GM19193 (cell line): ENCODE measurements around the gene ABHD11.

ENCODE experiments used
- POLR2A ChIP-seq: IDR thresholded peaks from 4 replicates; pipeline ENCODE4 v1.6.1; 2011; ENCODE audit not compliant: insufficient read depth, insufficient read length; ENCODE audit errors: extremely low read depth

Gene ABHD11, protein sequence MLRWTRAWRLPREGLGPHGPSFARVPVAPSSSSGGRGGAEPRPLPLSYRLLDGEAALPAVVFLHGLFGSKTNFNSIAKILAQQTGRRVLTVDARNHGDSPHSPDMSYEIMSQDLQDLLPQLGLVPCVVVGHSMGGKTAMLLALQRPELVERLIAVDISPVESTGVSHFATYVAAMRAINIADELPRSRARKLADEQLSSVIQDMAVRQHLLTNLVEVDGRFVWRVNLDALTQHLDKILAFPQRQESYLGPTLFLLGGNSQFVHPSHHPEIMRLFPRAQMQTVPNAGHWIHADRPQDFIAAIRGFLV

DNA sequence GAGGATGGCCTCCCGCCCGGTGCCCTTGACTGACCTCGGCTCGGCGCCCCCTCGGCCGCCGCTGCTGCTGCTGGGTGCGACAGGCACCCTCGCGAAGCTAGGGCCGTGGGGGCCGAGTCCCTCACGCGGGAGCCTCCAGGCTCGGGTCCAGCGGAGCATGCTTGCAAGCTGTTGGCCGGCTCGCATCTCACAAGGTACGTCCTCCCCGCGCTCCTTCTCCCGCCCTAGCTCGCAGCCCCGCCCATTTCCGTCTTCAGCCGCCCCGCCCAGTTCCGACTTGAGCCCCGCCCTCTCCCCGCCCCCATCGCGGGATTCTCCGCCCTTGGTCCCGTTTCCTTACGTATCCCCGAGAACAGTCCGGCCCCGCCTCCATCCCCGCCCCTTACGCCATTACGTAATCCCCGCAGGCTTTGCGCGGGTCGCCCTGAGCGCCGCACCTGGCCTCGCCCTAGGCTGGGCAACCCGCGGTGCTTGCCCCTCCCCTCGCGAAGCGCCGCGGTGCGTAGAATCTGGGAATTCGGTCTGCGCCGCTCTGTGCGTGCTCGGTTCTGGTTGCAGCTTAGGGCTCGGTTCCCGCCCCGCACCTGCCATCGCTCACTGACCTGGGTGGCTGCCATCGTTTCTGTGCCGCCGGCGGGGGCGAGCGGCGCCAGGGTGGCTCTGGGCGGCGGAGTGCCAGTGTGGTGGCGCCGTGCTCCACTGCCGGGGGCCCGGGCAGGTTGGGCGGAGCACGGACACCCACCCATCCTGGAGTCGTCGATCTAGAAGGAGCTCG is at the start of gene ABHD11:
Gene ABHD11 (minus strand): TSS at position 191 of the 775 bp plus-strand sequence. CDS start 32 bp downstream, at position 159.
- peak; percentile 78 for TF ChIP-seq POLR2A

DNA sequence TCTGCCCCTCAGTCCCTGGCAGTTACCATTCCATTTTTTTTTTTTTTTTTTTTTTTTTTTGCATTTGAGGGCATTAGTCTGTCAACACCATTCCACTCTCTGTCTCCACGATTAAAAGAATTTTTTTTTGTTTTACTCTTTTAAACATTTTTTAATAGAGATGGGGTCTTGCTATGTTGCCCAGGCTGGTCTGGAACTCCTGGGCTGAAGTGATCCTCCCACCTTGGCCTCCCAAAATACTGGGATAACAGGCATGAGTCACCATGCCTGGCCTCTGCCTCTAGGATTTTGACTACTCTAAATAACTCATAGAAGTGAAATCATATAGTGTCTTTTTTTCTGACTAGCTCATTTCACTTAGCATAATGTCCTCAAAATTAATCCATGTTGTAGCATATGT is 48.0 kb upstream of the ABHD11 start:
- TF ChIP-seq POLR2A, result no peak

DNA sequence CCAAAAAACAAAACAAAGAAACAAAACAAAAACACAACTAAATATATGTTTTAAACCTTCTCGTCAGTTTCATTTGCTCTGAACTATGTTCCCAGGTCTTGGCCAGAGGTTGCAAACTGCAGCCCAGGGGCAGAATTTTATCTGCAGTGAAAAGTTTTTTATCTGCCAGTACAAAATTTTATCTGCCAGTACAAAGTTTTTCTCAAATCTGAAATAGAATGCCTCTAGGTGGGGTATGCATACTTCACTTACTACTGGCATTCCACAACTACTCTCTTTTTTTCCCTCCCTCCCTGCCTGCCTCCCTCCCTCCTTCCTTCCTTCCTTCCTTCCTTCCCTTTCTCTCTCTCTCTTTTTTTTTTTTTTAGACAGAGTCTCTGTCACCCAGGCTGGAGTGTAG is 40.9 kb upstream of the ABHD11 start:
- TF ChIP-seq POLR2A, result no peak

DNA sequence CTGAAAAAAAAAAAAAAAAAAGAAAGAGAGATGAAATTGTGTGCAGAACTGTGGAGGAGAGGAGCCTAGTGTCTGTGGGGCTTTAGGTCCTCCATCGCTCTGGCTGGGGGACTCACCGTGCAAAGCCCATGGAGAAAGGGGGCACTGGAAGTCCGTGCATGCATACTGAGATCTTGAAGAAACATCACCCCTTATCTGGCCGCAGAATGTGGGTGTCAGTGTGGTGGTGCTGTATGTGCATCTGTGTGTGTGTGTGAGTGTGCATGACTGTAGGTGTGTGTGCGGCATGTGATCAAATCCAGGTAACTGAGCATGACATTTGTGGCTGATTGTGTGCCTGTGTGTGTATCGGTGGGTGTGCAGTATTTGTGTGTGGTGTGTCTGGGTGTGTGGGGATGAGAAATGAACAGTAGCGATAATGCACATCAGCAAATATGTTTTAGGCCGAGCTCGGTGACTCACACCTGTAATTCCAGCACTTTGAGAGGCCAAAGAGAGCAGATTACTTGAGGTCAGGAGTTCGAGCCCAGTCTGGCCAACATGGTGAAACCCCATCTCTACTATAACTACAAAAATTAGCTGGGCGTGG is 40.3 kb upstream of the ABHD11 start:
- TF ChIP-seq POLR2A, result no peak

DNA sequence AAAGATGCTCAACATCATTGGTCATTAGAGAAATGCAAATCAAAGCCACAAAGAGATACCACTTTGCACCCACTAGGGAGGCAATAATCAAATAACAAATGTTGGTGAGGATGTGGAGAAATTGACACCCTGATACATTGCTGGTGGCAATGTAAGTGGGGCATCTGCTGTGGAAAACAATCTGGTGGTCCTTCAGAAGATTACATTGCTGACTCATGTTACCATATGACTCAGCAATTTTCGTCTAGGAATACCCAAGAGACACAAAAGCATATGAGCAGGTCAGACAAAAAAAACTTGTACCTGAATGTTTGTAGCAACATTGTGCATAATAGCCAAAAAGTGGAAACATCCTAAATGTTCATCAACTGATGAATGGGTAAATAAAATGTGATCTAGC is 36.3 kb upstream of the ABHD11 start:
- TF ChIP-seq POLR2A, result no peak

DNA sequence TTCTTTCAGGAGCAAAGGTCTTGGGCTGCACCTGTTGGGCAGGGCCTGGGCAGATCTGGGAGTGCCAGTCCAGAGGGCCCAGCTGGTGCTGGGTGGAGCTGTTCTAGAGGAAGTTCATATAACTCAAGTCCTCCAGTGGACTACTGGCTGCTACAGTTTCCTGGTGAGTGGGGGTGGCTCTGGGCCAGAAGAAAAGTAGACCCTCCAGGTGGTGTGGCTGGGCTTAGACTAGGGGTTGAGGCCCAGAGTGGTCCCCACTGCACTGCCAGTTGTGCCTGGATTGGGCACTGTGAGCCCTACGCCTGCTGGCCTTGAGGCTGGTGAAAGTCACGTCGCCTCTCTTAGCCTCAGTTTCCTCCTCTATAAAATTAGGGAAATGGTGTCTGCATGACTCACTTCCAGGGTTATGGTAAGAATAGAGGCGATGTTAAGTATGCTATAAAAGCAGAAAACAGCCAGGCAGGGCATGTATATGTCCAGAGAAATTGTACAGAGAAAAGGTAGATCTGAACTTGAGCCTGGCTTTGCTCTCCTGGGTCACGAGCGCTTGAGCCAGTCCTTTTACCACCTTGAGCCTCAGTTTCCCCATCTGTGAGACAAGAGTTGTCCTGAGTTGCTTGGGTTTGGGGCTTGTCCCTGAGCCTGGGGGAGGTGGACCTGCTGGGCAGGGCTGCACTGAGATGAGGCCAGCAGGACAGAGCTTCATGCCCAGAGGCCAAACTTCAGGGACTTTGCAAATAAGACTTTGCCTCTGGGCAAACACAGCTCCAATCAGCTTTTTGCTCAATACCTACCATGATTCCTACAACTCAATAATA is 35.3 kb upstream of the ABHD11 start:
- TF ChIP-seq POLR2A, result no peak

DNA sequence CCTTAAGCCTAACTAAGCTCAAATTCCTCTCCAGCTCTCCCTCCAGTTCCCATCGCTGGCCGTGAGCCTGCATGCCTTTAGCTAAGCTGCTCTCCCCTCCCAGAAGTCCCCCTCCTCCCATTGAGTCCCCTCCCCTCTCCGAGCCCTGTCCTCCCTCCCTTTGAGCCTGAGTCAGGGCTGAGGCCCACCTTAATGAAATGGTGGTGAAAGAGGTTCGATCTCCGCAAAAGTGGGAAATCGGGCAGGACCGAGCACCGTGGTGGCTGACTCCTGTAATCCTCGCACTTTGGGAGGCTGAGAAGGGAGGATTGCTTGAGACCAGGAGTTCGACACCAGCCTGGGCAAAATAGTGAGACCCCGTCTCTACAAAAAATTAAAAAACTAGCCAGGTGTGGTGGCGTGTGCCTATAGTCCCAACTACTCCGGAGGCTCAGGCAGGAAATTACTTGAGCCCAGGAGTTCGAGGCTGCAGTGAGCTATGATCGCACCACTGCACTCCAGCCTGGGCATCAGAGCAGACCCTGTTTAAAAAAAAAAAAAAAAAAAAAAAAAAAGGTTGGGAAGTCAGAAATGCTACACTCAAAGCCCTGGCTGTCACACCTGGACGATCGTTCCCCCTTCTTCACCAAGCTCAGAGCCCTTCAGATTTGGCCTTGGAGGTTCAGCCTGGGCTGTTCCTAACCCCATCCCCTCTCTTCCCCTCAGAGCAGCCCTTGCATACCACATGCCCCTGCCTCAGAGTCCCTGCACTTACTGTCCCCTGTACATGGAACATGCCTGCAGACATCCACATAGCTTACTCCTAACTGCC is 32.5 kb upstream of the ABHD11 start:
- TF ChIP-seq POLR2A, result no peak

DNA sequence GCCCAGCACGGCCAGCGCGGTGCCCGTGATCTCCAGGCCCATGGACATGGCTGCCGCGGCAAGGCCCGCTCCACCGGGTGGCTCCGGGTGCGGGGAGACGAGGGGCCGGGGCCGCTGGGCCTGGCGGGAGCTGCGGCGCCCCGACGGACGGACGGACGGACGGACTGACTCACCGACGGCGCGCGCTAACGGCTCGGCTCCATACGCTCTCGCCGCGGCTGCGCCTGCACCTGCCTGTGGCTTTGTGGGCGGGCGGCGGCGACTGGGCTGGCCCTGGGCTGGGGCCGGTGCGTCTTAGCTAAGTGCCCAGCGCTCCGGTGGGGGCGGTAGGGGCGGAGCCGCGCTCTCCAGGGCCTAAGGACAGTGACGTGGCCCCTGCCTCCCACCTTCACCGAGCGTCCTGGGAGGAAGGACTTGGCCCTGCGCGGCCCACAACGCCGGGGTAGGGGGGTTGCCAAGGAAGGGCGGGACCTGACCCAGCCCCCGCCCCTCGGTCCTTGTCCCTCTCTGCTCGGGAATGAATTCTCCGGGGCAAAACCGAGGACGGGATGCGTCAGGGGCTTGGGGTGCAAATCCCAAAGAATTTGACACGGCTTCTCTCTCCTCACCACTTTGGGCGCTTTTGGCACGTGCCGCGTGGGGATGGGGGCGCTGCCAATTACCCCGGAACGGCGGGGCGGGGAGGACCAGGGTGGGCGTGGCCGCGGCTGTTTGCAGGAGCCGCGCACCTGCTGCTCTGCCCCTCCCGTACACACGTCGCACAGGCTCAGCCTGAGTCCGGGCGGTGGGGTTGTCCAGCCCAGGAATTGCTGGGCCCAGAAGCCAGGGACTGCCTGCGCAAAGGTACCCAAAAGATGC is 31.6 kb upstream of the ABHD11 start, which contains the start of gene CLDN3:
Gene CLDN3 (minus strand): TSS at position 269 of the 858 bp plus-strand sequence. CDS start 221 bp downstream, at position 48.
- no peak for TF ChIP-seq POLR2A

DNA sequence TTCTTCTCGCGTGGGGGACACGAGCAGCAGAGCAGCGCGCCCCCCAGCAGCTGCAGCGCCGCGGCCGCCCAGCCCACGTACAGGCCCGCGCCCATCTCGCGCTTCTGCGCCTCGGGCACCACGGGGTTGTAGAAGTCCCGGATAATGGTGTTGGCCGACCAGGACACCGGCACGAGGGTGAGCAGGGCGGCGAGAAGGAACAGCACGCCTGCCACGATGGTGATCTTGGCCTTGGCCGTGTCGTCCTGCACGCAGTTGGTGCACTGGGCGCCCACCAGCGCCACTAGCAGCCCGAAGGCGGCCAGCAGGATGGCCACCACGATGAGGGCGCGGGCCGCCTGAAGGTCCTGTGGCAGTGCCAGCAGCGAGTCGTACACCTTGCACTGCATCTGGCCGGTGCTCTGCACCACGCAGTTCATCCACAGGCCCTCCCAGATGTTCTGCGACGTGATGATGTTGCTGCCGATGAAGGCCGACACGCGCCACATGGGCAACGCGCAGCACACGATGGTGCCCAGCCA is 30.9 kb upstream of the ABHD11 start:
- no peak for TF ChIP-seq POLR2A

DNA sequence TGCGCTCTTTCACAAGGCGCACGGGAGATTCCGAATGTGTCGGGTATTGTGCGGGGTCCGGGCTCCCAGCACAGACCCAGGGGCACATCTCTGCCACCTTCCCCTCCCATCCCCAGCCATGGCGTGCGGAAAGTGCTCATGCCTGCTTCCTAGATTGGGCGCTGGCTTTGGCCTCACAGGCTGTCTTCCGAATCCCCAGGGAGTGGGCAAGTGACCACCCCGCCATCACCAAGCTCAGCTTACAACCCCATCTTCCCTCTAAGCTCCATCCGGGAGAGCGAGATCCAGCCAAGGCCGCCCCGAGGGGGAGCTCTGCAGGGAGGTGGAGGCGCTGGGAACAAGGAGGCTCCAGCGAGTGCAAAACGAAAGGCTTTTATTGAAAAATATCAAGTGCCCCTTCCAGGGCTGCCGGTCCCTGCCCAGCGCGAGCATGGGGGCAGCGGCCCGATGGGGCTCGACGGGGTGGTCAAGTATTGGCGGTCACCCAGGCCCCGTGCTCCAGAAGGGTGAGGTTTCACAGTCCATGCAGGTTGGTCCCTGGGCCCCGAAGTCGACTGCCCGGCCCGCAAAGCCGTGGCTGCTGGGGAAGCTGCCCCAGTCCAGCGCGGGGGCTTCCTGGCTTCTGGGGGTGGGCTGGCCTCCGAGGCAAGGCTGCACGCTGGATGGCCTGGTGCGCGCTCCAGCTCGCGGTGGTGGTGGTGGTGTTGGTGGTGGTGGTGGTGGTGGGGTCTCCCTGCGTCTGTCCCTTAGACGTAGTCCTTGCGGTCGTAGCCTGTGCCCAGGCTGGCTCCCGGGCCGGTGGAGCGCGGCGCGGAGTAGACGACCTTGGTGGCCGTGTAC is 30.3 kb upstream of the ABHD11 start:
- TF ChIP-seq POLR2A, result no peak

DNA sequence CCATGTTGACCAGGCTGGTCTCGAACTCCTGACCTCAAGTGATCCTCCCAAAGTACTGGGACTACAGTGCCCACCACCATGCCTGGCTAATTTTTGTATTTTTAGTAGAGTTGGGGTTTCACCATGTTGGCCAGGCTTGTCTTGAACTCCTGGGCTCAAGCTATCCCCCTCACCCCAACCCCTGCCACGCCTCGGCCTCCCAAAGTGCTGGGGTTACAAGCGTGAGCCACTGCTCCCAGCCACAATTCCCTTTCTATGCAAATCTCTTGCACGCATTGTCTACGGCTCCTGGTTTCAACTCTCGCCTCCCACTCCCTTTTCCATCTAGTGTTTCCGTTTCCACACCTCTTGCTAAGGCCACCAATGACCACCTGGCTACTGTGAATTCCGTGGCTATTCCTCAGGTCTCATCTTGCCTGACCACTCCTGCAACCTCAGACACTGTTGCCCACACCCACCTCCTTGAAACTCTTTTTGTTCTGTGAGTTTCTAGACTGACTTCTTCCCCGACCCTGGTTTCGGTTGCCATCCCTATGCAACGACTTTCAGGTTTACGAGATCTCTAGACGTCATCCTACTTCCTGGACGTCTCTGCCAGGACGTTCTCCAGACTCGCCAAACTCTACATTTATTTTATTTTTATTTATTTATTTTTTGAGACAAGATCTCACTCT is 28.1 kb upstream of the ABHD11 start:
- TF ChIP-seq POLR2A, result no peak

DNA sequence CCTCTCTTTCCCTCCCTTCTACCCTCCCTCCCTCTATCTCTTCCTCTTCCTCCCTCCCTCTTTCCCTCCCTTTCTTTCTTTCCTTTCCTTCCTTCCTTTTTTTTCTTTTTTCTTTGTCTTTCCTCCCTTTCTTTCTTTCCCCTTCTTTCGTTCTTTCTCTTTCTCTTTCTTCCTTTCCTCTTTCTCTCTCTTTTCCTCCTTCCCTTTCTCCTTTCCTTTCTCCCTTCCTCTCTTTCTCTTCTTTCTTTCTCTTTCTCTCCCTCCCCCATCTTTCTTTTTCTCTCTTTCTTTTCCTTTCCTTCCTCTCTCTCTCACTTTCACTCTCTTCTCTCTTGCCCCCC is 24.0 kb upstream of the ABHD11 start:
- TF ChIP-seq POLR2A, result no peak
